Activated CD4-positive, alpha-beta T cell treated with anti-CD3 and anti-CD28 coated beads, Interleukin-2, amount 10 ng/mL, durations not matched to agents 24 days and 14 days (primary cell): ENCODE measurements around the gene WDR48. TPM values are rescaled to one million over a fixed set of nuclear protein-coding genes. Genes with fewer than 3 reads are reported as not detected.

ENCODE experiments used
- DNase-seq: peaks from one replicate; pipeline ENCODE4 v3.0.0; 2022
- H3K27ac Mint-ChIP-seq: one replicate; pipeline ENCODE4 v1.8.0; 2022; ENCODE audit warnings: mild to moderate bottlenecking, mixed read lengths
- H3K27me3 Mint-ChIP-seq: one replicate; pipeline ENCODE4 v1.8.0; 2022; ENCODE audit warnings: mixed read lengths
- H3K36me3 Mint-ChIP-seq: one replicate; pipeline ENCODE4 v1.8.0; 2022; ENCODE audit warnings: low read depth, mild to moderate bottlenecking, mixed read lengths
- H3K4me1 Mint-ChIP-seq: one replicate; pipeline ENCODE4 v1.8.0; 2021; ENCODE audit warnings: mixed read lengths
- H3K4me3 Mint-ChIP-seq: one replicate; pipeline ENCODE4 v1.8.0; 2022; ENCODE audit warnings: mild to moderate bottlenecking, moderate library complexity, mixed read lengths
- H3K9me3 Mint-ChIP-seq: one replicate; pipeline ENCODE4 v1.8.0; 2021; ENCODE audit warnings: mixed read lengths
- intact Hi-C: fragments of 100-400 bp; cut with micrococcal nuclease; formaldehyde crosslinking; loops from one replicate; pipeline ENCODE4 v1.15.1; 2023
- total RNA-seq: library from RNA; stranded (reverse); gene quantifications from 2 replicates; pipeline ENCODE4 v1.2.3, GENCODE V29; 2022

WDR48 gene
- total RNA-seq, 1 donor from 2014 or later = 35.4 TPM

GRCh38 chr3:39080026-39080425, 28.2 kb downstream of the WDR48 start:
- DNase-seq = no peak
- Mint-ChIP-seq H3K9me3 (peaks cover under 1% of the 10 kb centered on the region), H3K36me3 (peaks cover 62% of the 10 kb centered on the region), H3K27me3 (no peaks in the 10 kb centered on the region), H3K4me1 (peaks cover 30% of the 10 kb centered on the region), H3K27ac (no peak overlapping the region), H3K4me3 (no peak overlapping the region)
- intact Hi-C loops = no loop called here

DNA sequence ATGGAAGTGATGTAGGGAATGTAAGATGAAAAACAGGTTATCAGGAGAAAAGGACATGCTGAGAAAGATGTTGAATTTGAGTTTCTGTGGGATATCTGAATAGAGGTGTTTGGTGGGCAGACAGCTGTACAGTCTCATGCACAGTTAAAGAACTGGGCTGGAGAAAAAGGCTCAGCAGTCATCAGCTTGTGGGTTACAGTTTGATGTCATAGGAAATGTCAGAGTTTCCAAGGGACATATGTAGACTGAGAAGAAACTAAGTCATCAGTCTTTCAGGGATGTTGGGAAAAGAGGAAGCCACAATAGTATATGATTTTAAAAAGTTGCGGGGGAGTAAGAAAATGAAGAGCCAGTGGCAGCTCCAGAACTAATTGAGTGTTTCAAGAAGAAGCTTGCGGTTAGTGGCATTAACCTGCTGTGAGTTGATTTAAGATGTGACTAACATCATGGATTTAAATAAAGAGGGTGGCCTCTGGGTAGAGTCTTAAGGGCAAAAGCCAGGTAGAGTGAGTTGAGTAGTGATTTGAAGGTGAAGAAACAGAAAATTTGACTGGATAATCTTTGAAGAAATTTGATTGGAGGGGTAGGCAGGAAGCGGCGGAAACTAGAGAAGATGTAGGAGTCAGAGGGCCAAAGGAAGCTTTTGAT, 31.0 kb downstream of the WDR48 start:
- DNase-seq = no peak
- Mint-ChIP-seq H3K4me1 (peaks cover 28% of the 10 kb centered on the region), H3K9me3 (no peaks in the 10 kb centered on the region), H3K27me3 (no peaks in the 10 kb centered on the region), H3K27ac (peak overlapping the region; percentile 52), H3K4me3 (no peak overlapping the region), H3K36me3 (peaks cover 56% of the 10 kb centered on the region)
- intact Hi-C loops = no loop called here

GRCh38 chr3:39086144-39086543, 34.3 kb downstream of the WDR48 start:
- Mint-ChIP-seq H3K27me3 (no peaks in the 10 kb centered on the region), H3K27ac (no peak overlapping the region), H3K4me3 (no peak overlapping the region), H3K9me3 (no peaks in the 10 kb centered on the region), H3K36me3 (peaks cover 60% of the 10 kb centered on the region), H3K4me1 (peaks cover 15% of the 10 kb centered on the region)
- DNase-seq = peak; percentile 50
- intact Hi-C loops = no loop called here

GRCh38 chr3:39088456-39088855, 36.6 kb downstream of the WDR48 start:
- no peaks in the 10 kb centered on the region for H3K9me3 Mint-ChIP-seq
- H3K4me3 Mint-ChIP-seq = no peak overlapping the region
- intact Hi-C loops = no loop called here
- H3K27me3 Mint-ChIP-seq = no peaks in the 10 kb centered on the region
- peaks cover 3% of the 10 kb centered on the region for H3K4me1 Mint-ChIP-seq
- peaks cover 54% of the 10 kb centered on the region for H3K36me3 Mint-ChIP-seq
- peak; percentile 52 for DNase-seq
- no peak overlapping the region for H3K27ac Mint-ChIP-seq

DNA sequence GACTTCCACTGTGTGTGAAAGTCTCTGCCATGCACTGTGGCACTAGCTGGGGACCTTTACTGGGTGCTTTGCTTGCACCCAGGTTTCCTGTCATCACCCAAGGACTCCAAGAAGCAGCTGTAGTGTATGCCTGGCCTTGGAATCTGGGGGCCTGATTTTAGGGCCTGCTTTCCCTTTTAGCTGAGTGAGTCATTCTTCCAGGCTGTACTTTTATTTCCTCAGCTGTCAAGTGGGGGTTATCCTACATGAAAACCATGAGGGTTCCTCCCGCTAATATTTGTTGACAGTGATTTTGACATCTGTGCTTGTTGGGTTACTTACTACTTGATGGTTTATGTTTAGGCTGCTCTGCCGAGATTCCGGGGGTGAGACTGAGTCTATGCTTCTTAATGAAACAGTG, 37.1 kb downstream of the WDR48 start:
- Mint-ChIP-seq H3K4me1 (peaks cover 3% of the 10 kb centered on the region), H3K4me3 (no peak overlapping the region), H3K27me3 (no peaks in the 10 kb centered on the region), H3K27ac (peak overlapping the region; percentile 37), H3K9me3 (no peaks in the 10 kb centered on the region), H3K36me3 (peaks cover 54% of the 10 kb centered on the region)
- peak; percentile 47 for DNase-seq
- intact Hi-C loops = no loop called here

DNA sequence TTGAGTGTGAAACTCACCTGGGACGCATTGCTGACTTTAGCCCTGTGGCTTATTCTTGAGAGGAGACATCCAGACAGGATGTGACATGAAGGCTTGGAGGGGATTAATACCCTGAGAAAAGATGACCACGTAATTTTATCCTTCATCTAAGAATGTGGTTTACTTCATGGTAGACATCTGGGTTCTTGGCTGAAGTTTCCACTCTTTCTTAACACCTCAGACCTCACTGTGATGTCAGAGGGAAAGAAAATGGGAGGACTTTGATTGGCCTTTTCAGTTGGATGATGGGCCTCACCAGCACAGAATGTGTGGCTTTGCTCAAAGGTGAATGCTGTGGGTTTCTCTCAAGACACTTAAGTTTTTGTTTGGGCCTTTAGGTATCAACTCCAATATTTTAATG, 39.1 kb downstream of the WDR48 start:
- peak; percentile 54 for DNase-seq
- Mint-ChIP-seq H3K36me3 (peaks cover 59% of the 10 kb centered on the region), H3K27me3 (no peaks in the 10 kb centered on the region), H3K27ac (no peak overlapping the region), H3K4me3 (no peak overlapping the region), H3K9me3 (no peaks in the 10 kb centered on the region), H3K4me1 (peaks cover 3% of the 10 kb centered on the region)
- intact Hi-C loops = no loop called here

GRCh38 chr3:39094851-39095677, 43.2 kb downstream of the WDR48 start:
- no peak overlapping the region for H3K4me3 Mint-ChIP-seq
- no peak for DNase-seq
- no peaks in the 10 kb centered on the region for H3K9me3 Mint-ChIP-seq
- no peaks in the 10 kb centered on the region for H3K4me1 Mint-ChIP-seq
- H3K27ac Mint-ChIP-seq = no peak overlapping the region
- intact Hi-C loops = no loop called here
- peaks cover 45% of the 10 kb centered on the region for H3K36me3 Mint-ChIP-seq
- H3K27me3 Mint-ChIP-seq = no peaks in the 10 kb centered on the region

DNA sequence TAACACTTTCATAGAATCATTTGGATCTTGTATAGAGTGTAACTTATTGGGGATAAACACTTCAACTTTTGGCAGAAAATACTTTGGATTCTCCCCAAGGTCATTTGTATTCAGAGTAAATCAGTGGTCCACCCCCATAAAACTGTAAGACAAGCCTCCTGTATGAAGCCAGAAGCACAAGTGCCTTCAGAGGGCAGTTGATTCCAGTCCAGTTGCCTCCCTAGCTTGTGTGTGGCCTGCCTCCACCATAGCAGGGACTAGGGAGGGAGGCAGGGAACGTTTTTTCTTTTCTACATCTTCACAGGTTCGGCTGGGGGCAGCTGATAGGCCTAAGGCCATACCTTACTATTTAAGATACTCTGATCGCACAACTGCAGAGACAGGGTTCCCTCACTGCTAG, 44.0 kb downstream of the WDR48 start:
- H3K27ac Mint-ChIP-seq = no peak overlapping the region
- intact Hi-C loops = no loop called here
- H3K9me3 Mint-ChIP-seq = no peaks in the 10 kb centered on the region
- H3K4me3 Mint-ChIP-seq = no peak overlapping the region
- DNase-seq = no peak
- H3K36me3 Mint-ChIP-seq = peaks cover 39% of the 10 kb centered on the region
- H3K27me3 Mint-ChIP-seq = no peaks in the 10 kb centered on the region
- no peaks in the 10 kb centered on the region for H3K4me1 Mint-ChIP-seq

GRCh38 chr3:39096775-39097174, 45.0 kb downstream of the WDR48 start:
- DNase-seq = no peak
- H3K36me3 Mint-ChIP-seq = peaks cover 39% of the 10 kb centered on the region
- H3K27ac Mint-ChIP-seq = no peak overlapping the region
- peaks cover 5% of the 10 kb centered on the region for H3K4me1 Mint-ChIP-seq
- no peaks in the 10 kb centered on the region for H3K9me3 Mint-ChIP-seq
- no peaks in the 10 kb centered on the region for H3K27me3 Mint-ChIP-seq
- intact Hi-C loops = no loop called here
- no peak overlapping the region for H3K4me3 Mint-ChIP-seq

GRCh38 chr3:39097716-39098472, 46.1 kb downstream of the WDR48 start:
- no peak for DNase-seq
- intact Hi-C loops = no loop called here
- Mint-ChIP-seq H3K9me3 (no peaks in the 10 kb centered on the region), H3K36me3 (peaks cover 35% of the 10 kb centered on the region), H3K27ac (no peak overlapping the region), H3K27me3 (no peaks in the 10 kb centered on the region), H3K4me1 (peaks cover 12% of the 10 kb centered on the region), H3K4me3 (no peak overlapping the region)

DNA sequence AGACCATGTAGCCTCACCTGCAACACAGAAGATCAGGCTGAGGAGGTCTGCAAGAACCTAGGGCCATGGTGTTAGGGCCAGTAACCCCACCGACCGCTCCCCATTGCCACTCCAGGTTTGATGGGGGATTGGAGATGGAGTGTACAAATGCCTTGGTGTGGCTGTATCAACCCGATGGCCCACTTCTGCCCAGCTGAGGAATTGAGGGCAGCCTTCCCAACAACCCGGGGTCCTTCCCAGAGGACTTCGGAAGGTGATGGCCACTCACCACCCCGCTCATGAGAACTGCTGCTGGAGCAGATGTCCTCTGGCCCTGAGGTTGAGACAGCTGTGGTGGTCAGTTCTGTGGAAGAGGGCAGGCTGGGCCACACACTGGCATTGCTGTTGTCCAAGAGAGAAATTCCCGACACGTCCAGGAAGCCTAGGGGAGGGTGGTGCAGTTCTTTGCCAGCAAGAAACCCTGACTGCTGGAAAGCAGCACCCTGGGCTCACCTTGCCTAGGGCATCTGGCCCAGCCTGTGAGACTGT, 46.7 kb downstream of the WDR48 start:
- H3K27me3 Mint-ChIP-seq = no peaks in the 10 kb centered on the region
- DNase-seq = no peak
- H3K4me1 Mint-ChIP-seq = peaks cover 17% of the 10 kb centered on the region
- no peak overlapping the region for H3K27ac Mint-ChIP-seq
- H3K9me3 Mint-ChIP-seq = no peaks in the 10 kb centered on the region
- H3K4me3 Mint-ChIP-seq = no peak overlapping the region
- intact Hi-C loops = no loop called here
- H3K36me3 Mint-ChIP-seq = peaks cover 33% of the 10 kb centered on the region

GRCh38 chr3:39099242-39099641, 47.4 kb downstream of the WDR48 start:
- H3K27ac Mint-ChIP-seq = no peak overlapping the region
- intact Hi-C loops = no loop called here
- H3K9me3 Mint-ChIP-seq = no peaks in the 10 kb centered on the region
- no peaks in the 10 kb centered on the region for H3K27me3 Mint-ChIP-seq
- H3K4me3 Mint-ChIP-seq = no peak overlapping the region
- DNase-seq = no peak
- peaks cover 20% of the 10 kb centered on the region for H3K4me1 Mint-ChIP-seq
- peaks cover 27% of the 10 kb centered on the region for H3K36me3 Mint-ChIP-seq

- DNase-seq = no peak
- intact Hi-C loops = no loop called here
- Mint-ChIP-seq H3K36me3 (peaks cover 22% of the 10 kb centered on the region), H3K27me3 (no peaks in the 10 kb centered on the region), H3K9me3 (no peaks in the 10 kb centered on the region), H3K4me1 (peaks cover 21% of the 10 kb centered on the region), H3K4me3 (no peak overlapping the region), H3K27ac (no peak overlapping the region)
Observed at GRCh38 chr3:39099738-39100499, 48.1 kb downstream of the WDR48 start.
